Glutamatergic neuron (in vitro differentiated cells): ENCODE results near the gene TMEM167A. TPM values are rescaled to one million over a fixed set of nuclear protein-coding genes. Genes with fewer than 3 reads are reported as not detected.

ENCODE experiments used
- DNase-seq: peaks from one replicate; pipeline ENCODE4 v3.0.0; 2022
- H3K27ac Mint-ChIP-seq: one replicate; pipeline ENCODE4 v1.8.0; 2020; ENCODE audit warnings: mild to moderate bottlenecking, mixed read lengths, inconsistent platforms; ENCODE audit not compliant: unreplicated experiment
- H3K27me3 Mint-ChIP-seq: one replicate; pipeline ENCODE4 v1.8.0; 2020; ENCODE audit warnings: mild to moderate bottlenecking, moderate library complexity, mixed read lengths, inconsistent platforms; ENCODE audit not compliant: unreplicated experiment
- H3K36me3 Mint-ChIP-seq: one replicate; pipeline ENCODE4 v1.8.0; 2020; ENCODE audit warnings: mild to moderate bottlenecking, mixed read lengths, inconsistent platforms; ENCODE audit not compliant: unreplicated experiment
- H3K4me1 Mint-ChIP-seq: one replicate; pipeline ENCODE4 v1.8.0; 2020; ENCODE audit warnings: mild to moderate bottlenecking, low read depth, mixed read lengths, inconsistent platforms; ENCODE audit not compliant: unreplicated experiment
- H3K4me3 Mint-ChIP-seq: one replicate; pipeline ENCODE4 v1.8.0; 2020; ENCODE audit warnings: mild to moderate bottlenecking, mixed read lengths, inconsistent platforms; ENCODE audit not compliant: unreplicated experiment
- H3K9me3 Mint-ChIP-seq: one replicate; pipeline ENCODE4 v1.8.0; 2020; ENCODE audit warnings: mild to moderate bottlenecking, moderate library complexity, mixed read lengths, inconsistent platforms; ENCODE audit not compliant: unreplicated experiment
- CTCF ChIP-seq: fragments of 200-600 bp; sonication (generic); IDR thresholded peaks from one replicate; pipeline ENCODE4 v1.5.0; 2021; ENCODE audit not compliant: partially characterized antibody, unreplicated experiment
- total RNA-seq: library from RNA; stranded (reverse); fragmentation: NEBNext Ultra II Directional; extraction: Animal tissue kit (Norgen Biotek cat#: 25700); gene quantifications from one replicate; pipeline ENCODE4 v1.2.1, GENCODE V29; 2021; ENCODE audit not compliant: unreplicated experiment

TMEM167A gene
- total RNA-seq, 1 donor from 2014 or later: 145 TPM

GRCh38 chr5:83118471-83118870, 41.3 kb upstream of the TMEM167A start:
- H3K27ac Mint-ChIP-seq: no peak overlapping the region
- no peaks in the 10 kb centered on the region for H3K9me3 Mint-ChIP-seq
- H3K36me3 Mint-ChIP-seq: peaks cover 16% of the 10 kb centered on the region
- no peak for DNase-seq
- no peak for TF ChIP-seq CTCF
- no peaks in the 10 kb centered on the region for H3K4me1 Mint-ChIP-seq
- H3K27me3 Mint-ChIP-seq: no peaks in the 10 kb centered on the region
- no peak overlapping the region for H3K4me3 Mint-ChIP-seq

- no peak for DNase-seq
- H3K27ac Mint-ChIP-seq: no peak overlapping the region
- no peak for TF ChIP-seq CTCF
- no peak overlapping the region for H3K4me3 Mint-ChIP-seq
- no peaks in the 10 kb centered on the region for H3K4me1 Mint-ChIP-seq
- H3K27me3 Mint-ChIP-seq: peaks cover 4% of the 10 kb centered on the region
- H3K36me3 Mint-ChIP-seq: peaks cover 28% of the 10 kb centered on the region
- H3K9me3 Mint-ChIP-seq: peaks cover 4% of the 10 kb centered on the region
These were observed 38.6 kb upstream of the TMEM167A start for GRCh38 chr5:83115816-83116215.

GRCh38 chr5:83109380-83109779, 32.2 kb upstream of the TMEM167A start:
- no peak overlapping the region for H3K4me3 Mint-ChIP-seq
- DNase-seq: no peak
- peaks cover 4% of the 10 kb centered on the region for H3K9me3 Mint-ChIP-seq
- no peak overlapping the region for H3K27ac Mint-ChIP-seq
- TF ChIP-seq CTCF: no peak
- H3K4me1 Mint-ChIP-seq: no peaks in the 10 kb centered on the region
- peaks cover 17% of the 10 kb centered on the region for H3K36me3 Mint-ChIP-seq
- H3K27me3 Mint-ChIP-seq: peaks cover 4% of the 10 kb centered on the region

GRCh38 chr5:83107692-83108420, 30.7 kb upstream of the TMEM167A start:
- Mint-ChIP-seq H3K4me1 (no peaks in the 10 kb centered on the region), H3K4me3 (no peak overlapping the region), H3K27me3 (peaks cover 4% of the 10 kb centered on the region), H3K36me3 (peaks cover 8% of the 10 kb centered on the region), H3K9me3 (peaks cover 1% of the 10 kb centered on the region), H3K27ac (no peak overlapping the region)
- DNase-seq: no peak
- TF ChIP-seq CTCF: no peak

GRCh38 chr5:83104021-83104420, 26.8 kb upstream of the TMEM167A start:
- Mint-ChIP-seq H3K27me3 (no peaks in the 10 kb centered on the region), H3K9me3 (no peaks in the 10 kb centered on the region), H3K4me1 (peaks cover 2% of the 10 kb centered on the region), H3K4me3 (no peak overlapping the region), H3K36me3 (no peaks in the 10 kb centered on the region), H3K27ac (no peak overlapping the region)
- DNase-seq: no peak
- TF ChIP-seq CTCF: no peak
